Measurements from ENCODE around the gene SAMD8. TPM values are rescaled to one million over a fixed set of nuclear protein-coding genes. Genes with fewer than 3 reads are reported as not detected.
A peak's percentile ranks its signal among the peaks of the same experiment; 100 is the strongest.

Gene SAMD8
- total and polyA plus RNA-seq, 5 donors: 8.8 to 26.7 (median 23.6) TPM

GRCh38 chr10:75226656-75227055, 115.2 kb downstream of the SAMD8 start:
- peak overlapping the region; percentile 94 for H3K27ac ChIP-seq (ENCODE audit: low read length)
- WGBS: 61% methylated on average over 5 of the region's 5 CpGs
- H3K27me3 ChIP-seq (ENCODE audit: control insufficient read depth, insufficient read depth): no peaks in the 10 kb centered on the region
- DNase-seq (no peak), ATAC-seq (no peak)
- peaks cover 24% of the 10 kb centered on the region for H3K4me1 ChIP-seq (ENCODE audit: control insufficient read depth, insufficient read depth, low read length)
- intact Hi-C loops (cut with DNase I): loop anchor here in 1 of 4 donors (2.0 kb wide), 1 partner anchor 16 kb away; the partner anchor contains the start of gene VDAC2
- no peak overlapping the region for H3K4me3 ChIP-seq (ENCODE audit: low read length)
- H3K9me3 ChIP-seq (ENCODE audit: control insufficient read depth, low read length): no peaks in the 10 kb centered on the region

GRCh38 chr10:75228278-75228677, 116.8 kb downstream of the SAMD8 start:
- Histone ChIP-seq H3K4me1 (ENCODE audit: control insufficient read depth, insufficient read depth, low read length) (peaks cover 22% of the 10 kb centered on the region), H3K9me3 (ENCODE audit: control insufficient read depth, low read length) (no peaks in the 10 kb centered on the region), H3K27ac (ENCODE audit: low read length) (no peak overlapping the region), H3K4me3 (ENCODE audit: low read length) (no peak overlapping the region), H3K27me3 (ENCODE audit: control insufficient read depth, insufficient read depth) (no peaks in the 10 kb centered on the region)
- WGBS: 90% methylated on average over 3 of the region's 3 CpGs
- no peak for DNase-seq
- no peak for ATAC-seq
- intact Hi-C loops (cut with DNase I): no loop called here

GRCh38 chr10:75228834-75229233, 117.4 kb downstream of the SAMD8 start:
- DNase-seq: no peak
- no peaks in the 10 kb centered on the region for H3K9me3 ChIP-seq (ENCODE audit: control insufficient read depth, low read length)
- intact Hi-C loops (cut with DNase I): no loop called here
- H3K27me3 ChIP-seq (ENCODE audit: control insufficient read depth, insufficient read depth): no peaks in the 10 kb centered on the region
- peaks cover 17% of the 10 kb centered on the region for H3K4me1 ChIP-seq (ENCODE audit: control insufficient read depth, insufficient read depth, low read length)
- WGBS: 52% methylated on average over 4 of the region's 4 CpGs
- no peak for ATAC-seq
- H3K4me3 ChIP-seq (ENCODE audit: low read length): no peak overlapping the region
- H3K27ac ChIP-seq (ENCODE audit: low read length): no peak overlapping the region

- DNase-seq (no peak), ATAC-seq (no peak)
- Histone ChIP-seq H3K27me3 (ENCODE audit: control insufficient read depth, insufficient read depth) (no peaks in the 10 kb centered on the region), H3K4me1 (ENCODE audit: control insufficient read depth, insufficient read depth, low read length) (peaks cover 13% of the 10 kb centered on the region), H3K27ac (ENCODE audit: low read length) (no peak overlapping the region), H3K4me3 (ENCODE audit: low read length) (no peak overlapping the region), H3K9me3 (ENCODE audit: control insufficient read depth, low read length) (no peaks in the 10 kb centered on the region)
- intact Hi-C loops (cut with DNase I): loop anchor here in 3 of 4 donors (5.0 to 10.0 kb wide), 3 partner anchors 43 to 985 kb away; partner anchors contain the start of gene KAT6B (in 1 of the 3)
- WGBS: 88% methylated on average over 3 of the region's 3 CpGs
Observed at GRCh38 chr10:75229971-75230370, 118.5 kb downstream of the SAMD8 start.

- H3K27me3 ChIP-seq (ENCODE audit: control insufficient read depth, insufficient read depth): no peaks in the 10 kb centered on the region
- DNase-seq (peak; percentile 91 to 97 (median 95)), ATAC-seq (no peak)
- intact Hi-C loops (cut with DNase I): loop anchor here in 3 of 4 donors (5.0 to 10.0 kb wide), 3 partner anchors 43 to 986 kb away; partner anchors contain the start of gene KAT6B (in 1 of the 3)
- peaks cover 13% of the 10 kb centered on the region for H3K4me1 ChIP-seq (ENCODE audit: control insufficient read depth, insufficient read depth, low read length)
- H3K9me3 ChIP-seq (ENCODE audit: control insufficient read depth, low read length): no peaks in the 10 kb centered on the region
- H3K4me3 ChIP-seq (ENCODE audit: low read length): no peak overlapping the region
- H3K27ac ChIP-seq (ENCODE audit: low read length): no peak overlapping the region
- WGBS: 21% methylated on average over 5 of the region's 5 CpGs
Observed at GRCh38 chr10:75230600-75231038, 119.2 kb downstream of the SAMD8 start.

Other genes starting within 250 kb of the SAMD8 start
- gene VDAC2, start 99.1 kb downstream of the SAMD8 start, total RNA-seq: 100 to 1,000 TPM; 362 to 389 (median 368) TPM
- 429 TPM for gene VDAC2, start 99.1 kb downstream of the SAMD8 start, polyA plus RNA-seq
- gene COMTD1, start 124.3 kb downstream of the SAMD8 start, total RNA-seq: 10 to 100 TPM; 17.3 to 24.3 (median 20.0) TPM
- gene COMTD1, start 124.3 kb downstream of the SAMD8 start, polyA plus RNA-seq: 44.1 TPM